K562 (cell line): ENCODE results near the gene CTRL. TPM values are rescaled to one million over a fixed set of nuclear protein-coding genes. Genes with fewer than 3 reads are reported as not detected.
A peak's percentile ranks its signal among the peaks of the same experiment; 100 is the strongest.

Experiments used
- ATAC-seq: fragments of 200-7000 bp; cut with Tn5 transposase; 3 replicates; pipeline ENCODE4 v1.9.1; 2020; ENCODE audit warnings: moderate library complexity
- BruUV-seq: library from RNA; stranded (reverse); fragments of 400-500 nt; replicated peaks from 2 replicates; lab custom pipeline; 2021; lab: Mats Ljungman, UMichigan
- CTCF ChIA-PET: fragments of 300-600 bp; formaldehyde crosslinking; extraction: SDS; loops from one replicate; lab custom pipeline; 2021; ENCODE audit warnings: low intra/inter-chr PET ratio; lab: Yijun Ruan, JAX
- POLR2A ChIA-PET: fragments of 300-600, 350-650 bp; sonication (Branson Sonifier 250); formaldehyde crosslinking; extraction: SDS; loops from one replicate; lab custom pipeline; 2021; ENCODE audit warnings: antibody characterized with exemption, inconsistent platforms; lab: Yijun Ruan, JAX
- DNase-seq, 4 experiments: peaks; one replicate each; pipeline versions ENCODE4 v3.0.0 to v3.0.0-alpha.2; 2011 to 2018; ENCODE audit warnings: low spot score in 3 of 4, mixed read lengths in 3 of 4; ENCODE audit errors: extremely low read depth in 1 of 4
- FAIRE-seq: peaks from 2 replicates; lab custom pipeline; 2011; peaks lifted over from hg19 to GRCh38; lab: Jason Lieb, UNC
- H2AFZ ChIP-seq: 2 replicates; pipeline ENCODE4 v1.6.0; 2011; ENCODE audit warnings: low read depth, low read length, control low read depth, inconsistent platforms
- H3K27ac ChIP-seq: fragments of 200-600 bp; 3 replicates; pipeline ENCODE4 v1.8.0; 2011; ENCODE audit warnings: low read depth, mild to moderate bottlenecking, control low read depth, inconsistent platforms, low read length, moderate library complexity, mixed read lengths; ENCODE audit errors: extremely low read depth
- H3K27me3 ChIP-seq, 2 experiments: fragments of 300-600 bp in 1 of 2; 2 replicates in 1 of 2; 3 replicates in 1 of 2; pipeline versions ENCODE4 v1.6.0 to v1.8.0; 2011; ENCODE audit warnings: inconsistent platforms in 2 of 2, low read length in 2 of 2, mild to moderate bottlenecking in 1 of 2, mixed read lengths in 1 of 2, moderate library complexity in 1 of 2; ENCODE audit not compliant: control insufficient read depth in 2 of 2, insufficient read depth in 2 of 2
- H3K36me3 ChIP-seq: fragments of 300-600 bp; 3 replicates; pipeline ENCODE4 v1.8.0; 2011; ENCODE audit warnings: mild to moderate bottlenecking, low read length, inconsistent platforms; ENCODE audit not compliant: control insufficient read depth, insufficient read depth
- H3K4me1 ChIP-seq, 2 experiments: fragments of 200-600 bp in 1 of 2; replicated peaks in 1 of 2; 2 replicates in 1 of 2; 3 replicates in 1 of 2; pipeline versions ENCODE4 v1.5.1 to v1.8.0; 2011; ENCODE audit warnings: inconsistent platforms in 2 of 2, low read length in 2 of 2, mild to moderate bottlenecking in 1 of 2, mixed read lengths in 1 of 2, moderate library complexity in 1 of 2; ENCODE audit not compliant: control insufficient read depth in 2 of 2, insufficient read depth in 2 of 2
- H3K4me2 ChIP-seq: 2 replicates; pipeline ENCODE4 v1.6.1; 2011; ENCODE audit warnings: low read length, control low read depth, inconsistent platforms, mixed read lengths; ENCODE audit not compliant: insufficient read depth
- H3K4me3 ChIP-seq: fragments of 200-600 bp; sonication (generic), shearing (Covaris generic); 2 replicates; pipeline ENCODE4 v1.5.1; 2016; ENCODE audit warnings: control low read depth, inconsistent platforms
- H3K79me2 ChIP-seq: fragments of 200-600 bp; 3 replicates; pipeline ENCODE4 v1.8.0; 2011; ENCODE audit warnings: low read length, inconsistent platforms; ENCODE audit not compliant: control insufficient read depth, insufficient read depth
- H3K9ac ChIP-seq, 2 experiments: 2 replicates each; pipeline versions ENCODE4 v1.6.0 to v1.6.1; 2011; ENCODE audit warnings: low read depth in 2 of 2, low read length in 2 of 2, control low read depth in 1 of 2, inconsistent platforms in 1 of 2, mild to moderate bottlenecking in 1 of 2, mixed read lengths in 1 of 2; ENCODE audit not compliant: insufficient read depth in 1 of 2
- H3K9me1 ChIP-seq: one replicate; pipeline ENCODE4 v1.6.0; 2011; ENCODE audit warnings: inconsistent platforms, mild to moderate bottlenecking, low read length, moderate library complexity; ENCODE audit not compliant: control insufficient read depth, insufficient read depth
- H3K9me3 ChIP-seq: replicated peaks from 2 replicates; pipeline ENCODE4 v1.5.1; 2011; ENCODE audit warnings: low read depth, low read length, inconsistent platforms; ENCODE audit not compliant: control insufficient read depth, insufficient read depth
- H4K20me1 ChIP-seq: replicated peaks from 2 replicates; pipeline ENCODE4 v1.6.1; 2011; ENCODE audit warnings: low read length, inconsistent platforms, mixed read lengths; ENCODE audit not compliant: control insufficient read depth, insufficient read depth
- C11orf30 ChIP-seq: fragments of 450-650 bp; IDR thresholded peaks from 2 replicates; pipeline ENCODE4 v1.6.1; 2016; ENCODE audit warnings: low read depth, mild to moderate bottlenecking
- CCAR2 ChIP-seq: fragments of 200-400 bp; formaldehyde crosslinking; IDR thresholded peaks from 2 replicates; pipeline ENCODE4 v1.6.1; 2017; ENCODE audit warnings: mild to moderate bottlenecking, low read depth, low read length
- CHCHD3 ChIP-seq: fragments of 250-450 bp; sonication (Bioruptor Pico); IDR thresholded peaks from 2 replicates; pipeline ENCODE4 v2.1.2; 2022; ENCODE audit warnings: mild to moderate bottlenecking
- GABPA ChIP-seq: fragments of 200-800 bp; sonication (Bioruptor generic); conservative IDR thresholded peaks from 2 replicates; pipeline ENCODE4 v1.6.1; 2016; ENCODE audit warnings: low read depth, missing genetic modification characterization, missing compliant biosample characterization
- ILK ChIP-seq: fragments of 450-650 bp; IDR thresholded peaks from 2 replicates; pipeline ENCODE4 v1.6.1; 2016; ENCODE audit warnings: missing genetic modification characterization, low read depth, mild to moderate bottlenecking, missing compliant biosample characterization, moderate library complexity, borderline replicate concordance
- ZNF384 ChIP-seq: IDR thresholded peaks from 2 replicates; pipeline ENCODE4 v1.6.1; 2012; ENCODE audit warnings: low read depth, low read length, improper control_type of control experiment
- WGBS: fragments of 100-300 bp; shearing (Covaris generic); methylation state at CpG from one replicate; pipeline ENCODE4 v1.1.6; 2016; ENCODE audit warnings: low coverage, mixed read lengths; ENCODE audit not compliant: insufficient coverage; ENCODE audit errors: missing lambda C conversion rate; 5-methylcytosine and 5-hydroxymethylcytosine counted together
- in situ Hi-C: fragments of 300-500 bp; cut with MboI; formaldehyde crosslinking; loops from 4 replicates; pipeline ENCODE4 v1.15.0; 2018; ENCODE audit warnings: inconsistent platforms, mixed read lengths
- intact Hi-C: fragments of 100-400 bp; cut with micrococcal nuclease; formaldehyde crosslinking; loops from 2 replicates; pipeline ENCODE4 v1.14.2; 2022
- polyA plus RNA-seq, 8 experiments: library from polyadenylated mRNA; depleted of rRNA in 4 of 8; stranded (reverse) in 5 of 8; unstranded in 3 of 8; fragments of >200 nt; fragmentation: Nextera tagmentation in 2 of 8; fragmentation: Illumina TruSeq in 1 of 8; extraction: Ambion mirVana in 2 of 8; extraction: Trizol in 1 of 8; gene quantifications; 2 replicates each; pipeline versions ENCODE4 v1.2.1 to v1.2.3, GENCODE V29; 2011 to 2014; ENCODE audit warnings: inconsistent platforms in 1 of 8, missing spikeins in 1 of 8
- total RNA-seq, 7 experiments: library from RNA; depleted of rRNA in 6 of 7; stranded (reverse); fragments of >200 nt in 6 of 7; fragmentation: Illumina TruSeq in 2 of 7; extraction: Trizol in 2 of 7; gene quantifications; 2 replicates each; pipeline versions ENCODE4 v1.2.1 to v1.2.3, GENCODE V29; 2011 to 2021; ENCODE audit warnings: low replicate concordance in 1 of 7
- TF ChIP-seq, protein P1 (sequence below): fragments of 250-450 bp; sonication (Bioruptor Pico); IDR thresholded peaks from 2 replicates; pipeline ENCODE4 v1.8.0; 2022; ENCODE audit warnings: moderate library complexity, mild to moderate bottlenecking, inconsistent platforms
- TF ChIP-seq, protein P2 (sequence below): fragments of 450-650 bp; conservative IDR thresholded peaks from 2 replicates; pipeline ENCODE4 v1.6.1; 2016; ENCODE audit warnings: missing genetic modification characterization, low read depth, mild to moderate bottlenecking, control low read depth, missing compliant biosample characterization

Gene CTRL
- total and polyA plus RNA-seq, 9 of the 15 experiments (the other 6 are each of a cell fraction or from before 2014, with no cell fraction given): 1.4 to 5.6 (median 2.5) TPM

DNA sequence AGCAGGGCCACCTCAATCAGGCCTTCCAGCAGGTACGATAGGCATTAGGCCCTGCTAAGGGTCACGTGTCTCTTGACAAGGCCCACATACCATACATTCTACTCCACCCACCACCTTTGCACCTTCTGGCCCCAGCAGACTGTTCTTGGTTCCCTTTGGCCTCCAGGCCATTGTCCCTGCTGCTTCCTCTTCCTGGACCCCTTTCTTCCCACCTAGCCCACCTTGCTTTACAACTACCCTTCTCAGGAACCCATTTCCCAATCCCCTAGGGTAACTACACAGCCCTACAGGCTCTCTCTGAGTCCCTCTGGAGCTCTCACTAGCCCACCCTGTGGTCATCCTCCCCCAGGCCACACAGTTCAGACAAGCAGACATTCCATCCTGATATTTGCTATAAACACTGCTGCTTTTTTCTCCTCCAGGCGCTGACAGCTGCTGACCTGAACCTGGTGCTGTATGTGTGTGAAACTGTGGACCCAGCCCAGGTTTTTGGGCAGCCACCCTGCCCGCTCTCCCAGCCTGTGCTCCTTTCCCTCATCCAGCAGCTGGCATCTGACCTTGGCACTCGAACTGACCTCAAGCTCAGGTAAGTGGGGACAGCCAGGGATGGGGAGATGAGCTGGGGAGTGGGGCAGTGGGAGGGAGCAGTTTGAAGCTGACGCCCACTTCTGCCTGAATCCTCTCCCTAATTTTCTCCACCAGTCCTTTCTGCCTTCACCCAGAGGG lies 48.4 kb downstream of the CTRL start:
- H3K27ac ChIP-seq: no peak overlapping the region
- BruUV-seq: no TSS peak
- WGBS: 63% methylated on average over 5 of the region's 6 CpGs
- in situ Hi-C loops: no loop called here
- TF ChIP-seq GABPA (no peak), ZNF384 (no peak), ILK (no peak), CHCHD3 (CRISPR knock-in tag) (no peak), C11orf30 (no peak), CCAR2 (no peak)
- TF ChIP-seq, protein P1, sequence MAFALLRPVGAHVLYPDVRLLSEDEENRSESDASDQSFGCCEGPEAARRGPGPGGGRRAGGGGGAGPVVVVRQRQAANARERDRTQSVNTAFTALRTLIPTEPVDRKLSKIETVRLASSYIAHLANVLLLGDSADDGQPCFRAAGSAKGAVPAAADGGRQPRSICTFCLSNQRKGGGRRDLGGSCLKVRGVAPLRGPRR (CRISPR knock-in tag): no peak
- TF ChIP-seq, protein P2, sequence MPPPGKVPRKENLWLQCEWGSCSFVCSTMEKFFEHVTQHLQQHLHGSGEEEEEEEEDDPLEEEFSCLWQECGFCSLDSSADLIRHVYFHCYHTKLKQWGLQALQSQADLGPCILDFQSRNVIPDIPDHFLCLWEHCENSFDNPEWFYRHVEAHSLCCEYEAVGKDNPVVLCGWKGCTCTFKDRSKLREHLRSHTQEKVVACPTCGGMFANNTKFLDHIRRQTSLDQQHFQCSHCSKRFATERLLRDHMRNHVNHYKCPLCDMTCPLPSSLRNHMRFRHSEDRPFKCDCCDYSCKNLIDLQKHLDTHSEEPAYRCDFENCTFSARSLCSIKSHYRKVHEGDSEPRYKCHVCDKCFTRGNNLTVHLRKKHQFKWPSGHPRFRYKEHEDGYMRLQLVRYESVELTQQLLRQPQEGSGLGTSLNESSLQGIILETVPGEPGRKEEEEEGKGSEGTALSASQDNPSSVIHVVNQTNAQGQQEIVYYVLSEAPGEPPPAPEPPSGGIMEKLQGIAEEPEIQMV (tag): no peak
- TF ChIP-seq, all 486 proteins: peak for 0
- H2AFZ ChIP-seq: no peak overlapping the region
- H3K4me3 ChIP-seq: no peak overlapping the region
- H3K9ac ChIP-seq: 0 out of 4 replicates have a peak overlapping the region, but pooled peaks of 1 of the 2 experiments have one; percentile 3
- ChIA-PET CTCF (interaction anchor here (0.6 to 4.0 kb wide), 6 partner anchors 34 to 157 kb away, joined by 3 to 35 read pairs (median 4); no protein-coding TSS in a partner anchor), POLR2A (interaction anchor here (0.6 to 4.1 kb wide), 10 partner anchors 9 to 223 kb away, joined by 3 to 15 read pairs (median 4); partner anchors contain the start of genes ACD and EDC4)
- no peaks in the 10 kb centered on the region for H3K9me1 ChIP-seq
- H4K20me1 ChIP-seq: peaks cover 19% of the 10 kb centered on the region
- H3K27me3 ChIP-seq: no peaks in the 10 kb centered on the region
- no peak overlapping the region for H3K4me2 ChIP-seq
- H3K9me3 ChIP-seq: no peaks in the 10 kb centered on the region
- intact Hi-C loops: loop anchor here (1.0 to 10.0 kb wide), 2 partner anchors 45 to 161 kb away; no protein-coding TSS in a partner anchor
- ATAC-seq (no peak), DNase-seq (no peak), FAIRE-seq (no peak)
- no peaks in the 10 kb centered on the region for H3K79me2 ChIP-seq
- peaks cover 6 to 40% of the 10 kb centered on the region in 2 experiments; a peak in 4 of 5 replicates for H3K4me1 ChIP-seq
- H3K36me3 ChIP-seq: peaks cover 69% of the 10 kb centered on the region; the same call in 2 of the 3 replicates
